RWPE2 (cell line): ENCODE results near the gene ABTB2.

Experiments used
- ATAC-seq: fragments of 200-7000 bp; cut with Tn5 transposase; 3 replicates; pipeline ENCODE4 v1.9.1; 2021; ENCODE audit warnings: low read depth
- DNase-seq: peaks from one replicate; pipeline ENCODE4 v3.0.0-alpha.2; 2020; ENCODE audit warnings: low spot score
- H3K27ac ChIP-seq: fragments of 450-650 bp; 2 replicates; pipeline ENCODE4 v1.5.1; 2017; ENCODE audit warnings: mild to moderate bottlenecking; ENCODE audit not compliant: poor library complexity, severe bottlenecking
- H3K27me3 ChIP-seq: fragments of 250-450 bp; sonication (Bioruptor Pico); 2 replicates; pipeline ENCODE4 v1.5.1; 2021; ENCODE audit warnings: mild to moderate bottlenecking, moderate library complexity; ENCODE audit not compliant: insufficient read depth, poor library complexity, severe bottlenecking
- H3K36me3 ChIP-seq: fragments of 250-450 bp; sonication (Bioruptor Pico); 2 replicates; pipeline ENCODE4 v1.5.1; 2020; ENCODE audit warnings: low read depth, mild to moderate bottlenecking, moderate library complexity
- H3K4me1 ChIP-seq: fragments of 250-450 bp; sonication (Bioruptor Pico); 2 replicates; pipeline ENCODE4 v1.5.1; 2021; ENCODE audit warnings: mild to moderate bottlenecking, moderate library complexity; ENCODE audit not compliant: insufficient read depth, poor library complexity, severe bottlenecking
- H3K4me3 ChIP-seq: fragments of 250-450 bp; sonication (Bioruptor Pico); 2 replicates; pipeline ENCODE4 v1.5.1; 2021; ENCODE audit warnings: mild to moderate bottlenecking, moderate library complexity; ENCODE audit not compliant: severe bottlenecking
- H3K9me3 ChIP-seq: fragments of 250-450 bp; sonication (Bioruptor Pico); 2 replicates; pipeline ENCODE4 v1.5.1; 2021; ENCODE audit warnings: mild to moderate bottlenecking, moderate library complexity; ENCODE audit not compliant: severe bottlenecking
- TF ChIP-seq, protein P1 (sequence below): fragments of 450-650 bp; IDR thresholded peaks from one replicate; pipeline ENCODE4 v1.5.1; 2017; ENCODE audit warnings: mild to moderate bottlenecking, moderate library complexity; ENCODE audit not compliant: poor library complexity, severe bottlenecking

Gene ABTB2

DNA sequence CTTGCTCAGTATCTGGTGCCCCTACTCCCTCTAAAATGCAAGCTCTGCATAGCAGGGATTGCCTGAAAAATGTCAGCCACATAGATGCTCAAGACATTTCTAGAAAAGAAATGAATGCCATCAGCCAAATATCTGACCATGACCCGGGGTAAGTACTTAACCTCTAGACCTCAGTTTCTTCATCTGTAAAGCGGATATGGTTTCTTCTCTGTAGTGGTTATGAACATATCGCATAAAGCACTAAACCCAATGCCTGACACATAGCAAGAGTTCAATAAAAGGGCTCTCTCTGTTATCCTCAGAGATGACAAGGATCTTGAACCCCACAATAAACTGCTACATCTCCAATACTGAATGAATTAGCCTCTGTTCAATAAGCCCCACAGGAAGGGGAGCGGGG, 122.6 kb downstream of the ABTB2 start:
- Histone ChIP-seq H3K27me3 (no peaks in the 10 kb centered on the region), H3K9me3 (no peaks in the 10 kb centered on the region), H3K4me3 (no peak overlapping the region), H3K4me1 (peaks cover 10% of the 10 kb centered on the region), H3K36me3 (no peaks in the 10 kb centered on the region), H3K27ac (no peak overlapping the region)
- no peak for DNase-seq
- no peak for ATAC-seq
- TF ChIP-seq, protein P1, sequence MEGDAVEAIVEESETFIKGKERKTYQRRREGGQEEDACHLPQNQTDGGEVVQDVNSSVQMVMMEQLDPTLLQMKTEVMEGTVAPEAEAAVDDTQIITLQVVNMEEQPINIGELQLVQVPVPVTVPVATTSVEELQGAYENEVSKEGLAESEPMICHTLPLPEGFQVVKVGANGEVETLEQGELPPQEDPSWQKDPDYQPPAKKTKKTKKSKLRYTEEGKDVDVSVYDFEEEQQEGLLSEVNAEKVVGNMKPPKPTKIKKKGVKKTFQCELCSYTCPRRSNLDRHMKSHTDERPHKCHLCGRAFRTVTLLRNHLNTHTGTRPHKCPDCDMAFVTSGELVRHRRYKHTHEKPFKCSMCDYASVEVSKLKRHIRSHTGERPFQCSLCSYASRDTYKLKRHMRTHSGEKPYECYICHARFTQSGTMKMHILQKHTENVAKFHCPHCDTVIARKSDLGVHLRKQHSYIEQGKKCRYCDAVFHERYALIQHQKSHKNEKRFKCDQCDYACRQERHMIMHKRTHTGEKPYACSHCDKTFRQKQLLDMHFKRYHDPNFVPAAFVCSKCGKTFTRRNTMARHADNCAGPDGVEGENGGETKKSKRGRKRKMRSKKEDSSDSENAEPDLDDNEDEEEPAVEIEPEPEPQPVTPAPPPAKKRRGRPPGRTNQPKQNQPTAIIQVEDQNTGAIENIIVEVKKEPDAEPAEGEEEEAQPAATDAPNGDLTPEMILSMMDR, result no peak

DNA sequence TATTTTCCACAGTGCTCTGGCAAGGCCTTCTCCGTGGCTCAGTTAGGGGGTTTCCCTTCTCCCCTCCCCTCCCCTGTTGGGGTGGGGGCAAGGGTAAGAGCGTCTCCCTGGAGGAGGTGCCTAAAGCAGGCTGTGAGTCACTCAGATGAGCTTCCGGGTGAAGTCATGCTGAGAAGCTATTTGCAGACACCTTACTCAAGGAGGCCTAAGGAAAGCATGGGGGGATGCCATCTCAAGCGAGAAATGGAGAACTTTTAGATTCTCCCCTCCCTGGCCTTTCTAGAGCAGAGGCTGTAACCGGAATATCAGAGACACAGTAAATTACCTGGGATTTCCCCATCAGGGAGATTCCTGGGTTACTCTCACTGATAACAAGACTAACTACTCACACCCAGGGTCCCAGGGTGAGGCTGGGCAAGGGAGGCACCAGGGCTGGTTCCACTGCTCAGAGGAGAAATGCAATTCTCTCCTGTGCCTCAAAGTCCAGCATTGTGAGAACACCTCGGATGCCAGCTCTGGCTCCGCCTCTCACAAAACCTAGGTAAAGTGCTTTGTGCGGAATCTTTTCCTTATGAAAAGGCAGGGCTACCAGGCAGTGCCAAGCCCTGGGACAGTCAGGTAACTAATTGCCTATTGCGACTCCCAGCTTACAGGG, 123.6 kb downstream of the ABTB2 start:
- DNase-seq (no peak), ATAC-seq (peak; percentile 92)
- Histone ChIP-seq H3K27ac (peak overlapping the region; percentile 43), H3K4me1 (peaks cover 10% of the 10 kb centered on the region), H3K36me3 (no peaks in the 10 kb centered on the region), H3K9me3 (no peaks in the 10 kb centered on the region), H3K27me3 (no peaks in the 10 kb centered on the region), H3K4me3 (no peak overlapping the region)
- TF ChIP-seq, protein P1, result no peak

DNA sequence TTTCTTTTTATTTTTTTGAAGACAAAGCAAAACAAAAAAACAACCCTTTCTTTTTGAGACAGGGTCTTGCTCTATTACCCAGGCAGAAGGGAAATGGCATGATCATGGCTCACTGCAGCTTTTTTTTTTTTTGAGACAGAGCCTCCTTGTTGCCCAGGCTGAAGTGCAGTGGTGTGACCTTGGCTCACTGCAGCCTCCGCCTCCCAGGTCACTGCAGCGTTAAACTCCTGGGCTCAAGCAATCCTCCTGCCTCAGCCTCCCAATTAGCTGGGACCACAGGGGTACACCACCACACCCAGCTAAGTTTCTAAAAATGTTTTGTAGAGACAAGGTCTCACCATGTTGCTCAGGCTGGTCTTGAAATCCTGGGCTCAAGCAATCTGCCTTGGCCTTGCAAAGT, 124.6 kb downstream of the ABTB2 start:
- Histone ChIP-seq H3K4me1 (peaks cover 10% of the 10 kb centered on the region), H3K27me3 (no peaks in the 10 kb centered on the region), H3K4me3 (no peak overlapping the region), H3K27ac (no peak overlapping the region), H3K36me3 (no peaks in the 10 kb centered on the region), H3K9me3 (no peaks in the 10 kb centered on the region)
- TF ChIP-seq, protein P1, result no peak
- DNase-seq (no peak), ATAC-seq (no peak)

DNA sequence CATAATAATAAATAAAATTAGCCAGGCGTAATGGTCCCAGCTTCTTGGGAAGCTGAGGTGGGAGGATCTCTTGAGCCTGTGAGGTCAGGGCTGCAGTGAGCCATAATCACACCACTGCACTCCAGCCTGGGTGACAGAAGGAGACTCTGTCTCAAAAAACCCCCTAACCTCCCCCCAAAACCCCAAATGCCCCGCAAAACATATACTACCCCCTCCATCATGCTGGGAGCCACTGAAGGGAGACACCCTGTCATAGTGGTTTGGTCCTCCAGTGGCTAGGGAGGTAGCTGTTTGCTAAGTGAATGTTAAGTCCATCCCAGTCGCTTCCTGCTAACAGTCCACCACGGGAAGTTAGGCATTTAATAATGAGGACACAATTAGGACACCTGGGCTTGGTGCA, 125.0 kb downstream of the ABTB2 start:
- no peak overlapping the region for H3K27ac ChIP-seq
- TF ChIP-seq, protein P1, result no peak
- no peaks in the 10 kb centered on the region for H3K27me3 ChIP-seq
- peaks cover 10% of the 10 kb centered on the region for H3K4me1 ChIP-seq
- H3K4me3 ChIP-seq, result no peak overlapping the region
- ATAC-seq (no peak), DNase-seq (no peak)
- no peaks in the 10 kb centered on the region for H3K9me3 ChIP-seq
- no peaks in the 10 kb centered on the region for H3K36me3 ChIP-seq

DNA sequence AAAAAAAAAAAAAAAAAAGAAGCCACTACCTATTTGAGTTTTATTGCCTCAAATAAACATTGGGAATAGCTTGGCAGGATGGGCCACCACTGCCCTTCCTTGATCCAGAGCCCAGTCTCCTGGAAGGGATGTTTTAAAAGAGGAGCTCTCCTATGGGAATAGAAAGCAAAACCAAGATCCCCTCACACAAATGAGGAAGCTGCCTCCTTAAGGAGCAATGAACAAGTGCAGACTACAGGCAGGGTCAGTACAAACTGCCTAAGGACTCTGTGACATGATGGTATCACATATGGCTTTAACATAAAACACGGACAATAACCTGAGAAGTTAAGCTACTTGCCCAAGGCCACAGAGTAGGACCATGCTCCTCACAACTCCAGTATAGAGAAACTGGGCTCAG, 131.6 kb downstream of the ABTB2 start:
- H3K4me1 ChIP-seq, result no peaks in the 10 kb centered on the region
- TF ChIP-seq, protein P1, result no peak
- ATAC-seq (no peak), DNase-seq (no peak)
- H3K9me3 ChIP-seq, result no peaks in the 10 kb centered on the region
- no peaks in the 10 kb centered on the region for H3K27me3 ChIP-seq
- no peaks in the 10 kb centered on the region for H3K36me3 ChIP-seq
- H3K27ac ChIP-seq, result no peak overlapping the region
- no peak overlapping the region for H3K4me3 ChIP-seq
